C4-2B (cell line): ENCODE data around the gene ITGA3.

Source experiments
- ZFX ChIP-seq: fragments of 450-650 bp; IDR thresholded peaks from 2 replicates; pipeline ENCODE4 v1.6.1; 2017
- TF ChIP-seq, protein P1 (sequence below): fragments of 450-650 bp; conservative IDR thresholded peaks from 2 replicates; pipeline ENCODE4 v1.5.1; 2017; ENCODE audit warnings: mild to moderate bottlenecking

DNA sequence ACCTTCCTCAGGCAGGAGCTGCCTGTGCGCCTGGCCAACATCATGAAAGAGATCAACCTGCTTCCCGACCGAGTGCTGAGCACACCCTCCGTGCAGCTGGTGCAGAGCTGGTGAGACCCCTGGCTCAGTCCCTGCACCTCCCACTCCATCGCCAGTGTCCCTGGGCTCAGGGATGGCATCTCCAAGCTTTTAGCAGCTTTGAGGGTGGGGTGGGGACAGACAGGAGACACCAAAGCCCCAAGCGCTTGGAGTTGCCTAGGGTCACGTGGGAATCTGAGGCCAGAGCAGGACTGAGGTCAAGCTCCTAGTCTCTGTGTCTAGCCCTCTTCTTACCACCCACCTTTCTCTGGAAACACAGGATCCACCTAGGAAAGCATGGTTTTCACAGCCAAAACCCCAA is 41.5 kb downstream of the ITGA3 start:
- TF ChIP-seq, protein P1, sequence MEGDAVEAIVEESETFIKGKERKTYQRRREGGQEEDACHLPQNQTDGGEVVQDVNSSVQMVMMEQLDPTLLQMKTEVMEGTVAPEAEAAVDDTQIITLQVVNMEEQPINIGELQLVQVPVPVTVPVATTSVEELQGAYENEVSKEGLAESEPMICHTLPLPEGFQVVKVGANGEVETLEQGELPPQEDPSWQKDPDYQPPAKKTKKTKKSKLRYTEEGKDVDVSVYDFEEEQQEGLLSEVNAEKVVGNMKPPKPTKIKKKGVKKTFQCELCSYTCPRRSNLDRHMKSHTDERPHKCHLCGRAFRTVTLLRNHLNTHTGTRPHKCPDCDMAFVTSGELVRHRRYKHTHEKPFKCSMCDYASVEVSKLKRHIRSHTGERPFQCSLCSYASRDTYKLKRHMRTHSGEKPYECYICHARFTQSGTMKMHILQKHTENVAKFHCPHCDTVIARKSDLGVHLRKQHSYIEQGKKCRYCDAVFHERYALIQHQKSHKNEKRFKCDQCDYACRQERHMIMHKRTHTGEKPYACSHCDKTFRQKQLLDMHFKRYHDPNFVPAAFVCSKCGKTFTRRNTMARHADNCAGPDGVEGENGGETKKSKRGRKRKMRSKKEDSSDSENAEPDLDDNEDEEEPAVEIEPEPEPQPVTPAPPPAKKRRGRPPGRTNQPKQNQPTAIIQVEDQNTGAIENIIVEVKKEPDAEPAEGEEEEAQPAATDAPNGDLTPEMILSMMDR = no peak
- TF ChIP-seq ZFX = no peak
